EL (cell line): Measurements from ENCODE around the gene CCSAP.
"Not testable (repeated sequence)": the region's sequence is repeated elsewhere in the genome, so short reads cannot be mapped to it uniquely, and the experiment has no call there.

Source experiments
- DNase-seq: peaks from one replicate; pipeline ENCODE4 v3.0.0-alpha.2; 2016

The CCSAP gene, protein sequence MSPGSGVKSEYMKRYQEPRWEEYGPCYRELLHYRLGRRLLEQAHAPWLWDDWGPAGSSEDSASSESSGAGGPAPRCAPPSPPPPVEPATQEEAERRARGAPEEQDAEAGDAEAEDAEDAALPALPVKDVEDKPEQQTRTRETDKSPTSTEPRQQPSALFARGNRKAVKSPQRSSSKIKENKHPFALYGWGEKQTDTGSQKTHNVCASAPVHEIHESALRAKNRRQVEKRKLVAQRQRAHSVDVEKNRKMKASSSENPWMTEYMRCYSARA

DNA sequence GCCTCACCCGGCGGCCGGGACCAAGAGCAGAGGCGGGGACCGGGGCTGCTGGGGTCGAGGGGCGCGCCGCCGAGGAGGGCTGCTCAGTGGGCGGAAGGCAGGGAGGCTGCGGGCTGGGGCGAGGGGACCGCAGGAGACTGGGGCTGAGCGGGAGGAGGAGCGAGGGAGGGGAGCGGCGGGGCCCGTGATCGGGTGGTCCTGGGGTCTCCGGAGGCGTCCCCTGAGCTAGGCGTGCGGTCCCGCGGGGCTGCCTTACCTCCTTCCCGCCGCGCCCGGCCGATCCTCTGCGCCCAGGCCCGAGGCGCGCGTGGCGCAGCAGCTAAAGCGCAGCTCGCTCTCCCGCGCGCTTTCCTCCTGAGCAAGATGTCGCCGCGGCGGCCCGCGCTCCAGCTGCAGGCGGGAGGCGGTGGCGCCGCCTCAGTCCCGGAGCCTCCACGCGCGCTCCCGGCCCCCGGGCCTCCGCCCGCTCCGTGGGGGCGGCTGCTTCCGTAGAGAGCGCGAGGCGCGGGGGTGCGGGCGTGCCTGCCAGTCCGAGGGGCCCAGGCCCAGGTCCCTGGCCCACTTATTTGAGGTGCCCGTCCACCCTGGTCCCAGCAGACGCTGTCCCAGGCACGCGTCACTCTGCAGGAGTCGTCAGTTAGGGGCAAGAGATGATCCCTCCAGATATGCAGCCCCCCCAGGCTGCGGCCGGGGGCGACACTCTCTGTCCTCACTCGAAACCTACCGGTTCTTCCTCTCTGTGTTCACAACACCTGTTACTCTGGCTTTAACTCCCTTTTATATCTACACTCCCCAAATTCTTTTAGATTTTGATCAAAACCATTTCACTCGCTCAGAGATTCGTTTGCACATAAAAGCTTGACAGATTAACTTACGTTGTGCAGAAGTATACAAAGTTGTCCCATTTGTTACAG is at the start of gene CCSAP:
CCSAP (minus strand) TSS at position 392 of the 914 bp plus-strand sequence. CDS start 582 bp downstream, outside the sequence.
- peak; percentile 57 for DNase-seq

DNA sequence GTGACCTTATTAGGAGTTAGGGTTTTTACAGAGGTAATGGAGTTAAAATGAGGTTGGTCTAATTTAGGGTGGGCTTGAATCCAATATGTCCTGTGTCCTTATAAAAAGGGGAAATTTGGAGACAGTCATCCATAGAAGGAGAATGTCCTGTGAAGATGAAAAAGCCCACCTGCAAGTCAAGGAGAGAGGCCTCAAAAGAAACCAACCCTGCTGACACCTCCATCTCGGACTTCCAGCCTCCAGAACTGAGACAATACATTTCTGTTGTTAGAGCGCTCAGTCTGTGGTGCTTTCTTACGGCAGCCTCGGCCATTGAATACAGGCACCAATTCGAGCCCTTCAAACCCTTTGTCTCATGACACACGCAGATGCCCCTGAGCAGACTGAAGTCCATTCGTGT is 47.3 kb upstream of the CCSAP start:
- DNase-seq: no peak

DNA sequence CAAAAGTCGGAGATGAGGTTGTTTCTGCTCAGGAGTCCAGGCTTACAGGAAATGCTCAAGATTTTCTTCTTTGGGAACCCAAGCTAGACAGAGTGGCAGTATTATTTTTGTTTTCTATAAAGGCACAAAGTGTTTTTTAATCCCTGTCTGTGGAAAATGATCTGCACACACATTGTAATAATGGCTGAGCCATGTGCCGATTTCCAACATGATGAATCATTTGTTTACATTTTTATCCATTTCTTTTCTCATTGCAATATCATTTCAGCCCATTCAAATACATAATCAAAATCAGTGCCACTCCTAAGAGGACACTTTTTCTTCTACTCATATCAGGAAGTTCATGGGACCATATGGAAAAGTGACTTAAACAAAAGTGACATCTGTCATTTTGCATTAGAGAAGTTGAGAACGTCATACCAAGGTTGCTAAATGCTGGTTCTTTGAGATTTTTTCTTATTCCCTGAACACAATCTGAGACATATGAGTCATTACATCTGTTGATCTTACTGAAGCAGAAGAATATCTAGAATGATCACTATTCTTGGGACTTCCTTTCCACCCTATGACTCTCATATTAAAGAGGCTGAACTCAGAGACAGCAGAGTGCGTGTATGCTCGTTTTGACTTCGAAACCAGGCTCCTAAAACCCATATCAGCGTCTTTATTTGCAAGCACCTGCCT is 46.2 kb upstream of the CCSAP start:
- peak; percentile 52 for DNase-seq

DNA sequence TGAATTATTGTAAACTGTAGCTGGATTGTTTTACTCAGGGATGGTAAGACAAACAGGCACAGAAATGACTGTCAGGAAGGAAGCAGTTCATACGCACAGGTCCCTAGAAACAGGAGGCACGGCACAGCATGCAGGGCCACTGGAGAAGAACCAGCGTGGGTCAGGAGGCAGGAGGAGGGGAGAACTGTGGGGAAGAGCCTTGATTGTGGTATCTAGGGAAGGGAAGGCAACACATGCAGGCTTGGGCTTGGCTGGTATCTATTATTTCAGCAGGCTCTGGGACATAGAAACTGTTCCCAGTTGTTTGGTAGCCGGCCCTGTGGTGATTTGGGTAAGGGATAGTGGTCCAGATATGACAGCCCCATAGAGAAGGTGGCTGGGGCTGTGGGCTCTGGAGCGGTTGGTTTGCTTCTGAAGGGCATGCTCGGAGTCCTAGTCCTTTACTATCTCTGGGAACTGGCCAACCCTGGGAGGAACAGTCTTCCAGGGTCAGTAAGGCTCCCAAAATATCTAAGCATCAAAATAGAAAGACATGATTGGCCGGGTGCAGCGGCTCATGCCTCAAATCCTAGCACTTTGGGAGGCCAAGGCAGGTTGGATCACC is 43.1 kb upstream of the CCSAP start:
- DNase-seq: no peak

DNA sequence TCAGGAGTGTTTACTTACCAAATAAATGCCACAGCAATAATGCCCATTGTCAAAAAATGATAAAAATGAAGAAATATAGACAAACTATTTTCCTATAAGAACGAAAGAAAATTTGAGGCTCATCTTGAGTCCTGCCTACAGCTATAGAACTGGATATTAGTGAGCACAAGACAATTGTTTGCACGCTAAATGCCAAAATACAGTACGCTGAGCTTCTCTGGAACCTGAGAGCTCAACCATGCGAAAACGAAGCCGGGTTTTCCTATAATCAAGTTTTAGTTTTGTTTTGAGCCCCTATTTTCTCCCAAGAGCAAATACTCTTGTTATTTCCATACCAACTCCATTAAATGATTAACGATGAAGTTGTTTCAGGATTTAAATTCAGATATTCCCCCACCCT is 42.0 kb upstream of the CCSAP start:
- DNase-seq: no peak

DNA sequence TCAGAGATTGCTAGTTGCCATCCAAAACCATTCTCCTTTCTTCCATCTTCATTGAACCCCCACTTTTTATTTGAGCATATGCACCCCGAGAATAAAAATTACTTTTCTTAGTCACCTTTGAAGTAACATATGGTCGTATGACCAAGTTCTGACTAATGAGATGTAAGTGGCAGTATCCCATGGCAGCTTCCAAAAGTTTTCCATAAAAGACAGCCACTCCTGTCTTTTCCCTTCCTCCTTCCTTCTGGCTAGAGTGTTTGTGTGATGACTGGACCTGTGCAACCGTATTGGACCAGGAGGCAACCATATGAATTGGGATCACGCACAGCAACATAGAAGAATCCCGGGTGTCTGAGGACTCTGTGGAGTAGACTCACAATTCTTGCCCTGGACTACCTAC is 41.1 kb upstream of the CCSAP start:
- DNase-seq: no peak

DNA sequence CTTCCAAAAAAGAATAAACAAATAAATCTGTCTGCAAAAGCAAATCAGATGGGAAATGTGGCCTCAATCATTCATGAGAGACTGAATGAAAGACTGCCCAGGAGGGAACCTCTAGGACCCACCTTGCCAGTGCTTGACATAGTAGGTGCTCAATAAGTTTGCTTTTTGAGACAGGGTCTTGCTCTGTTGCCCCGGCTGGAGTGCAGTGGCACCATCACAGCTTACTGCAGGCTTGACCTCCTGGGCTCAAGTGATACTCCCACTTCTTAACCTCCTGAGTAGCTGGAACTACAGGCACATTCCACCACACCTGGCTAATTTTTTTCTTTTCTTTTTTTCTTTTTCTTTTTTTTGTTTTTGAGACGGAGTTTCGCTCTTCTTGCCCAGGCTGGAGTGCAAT is 40.3 kb upstream of the CCSAP start:
- DNase-seq: no peak

DNA sequence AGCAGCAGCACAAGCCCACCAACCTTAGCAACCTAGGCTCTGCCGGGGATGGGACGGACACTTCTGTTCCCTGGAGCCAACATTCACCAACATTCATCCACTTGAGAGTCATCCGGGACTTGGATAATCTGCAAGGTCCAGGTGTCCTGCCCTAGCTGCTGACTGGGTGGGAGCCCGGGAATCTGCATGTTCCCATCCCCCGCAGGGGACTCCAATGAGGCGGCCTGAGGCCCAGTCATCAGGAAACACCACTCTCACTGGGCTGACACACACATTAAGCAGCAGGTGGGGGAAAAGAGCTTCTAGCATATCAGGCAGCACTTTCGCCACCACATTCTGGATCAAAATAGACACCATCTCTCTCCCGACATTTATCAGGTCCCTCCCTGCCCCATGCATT is 38.4 kb upstream of the CCSAP start:
- DNase-seq: no peak

DNA sequence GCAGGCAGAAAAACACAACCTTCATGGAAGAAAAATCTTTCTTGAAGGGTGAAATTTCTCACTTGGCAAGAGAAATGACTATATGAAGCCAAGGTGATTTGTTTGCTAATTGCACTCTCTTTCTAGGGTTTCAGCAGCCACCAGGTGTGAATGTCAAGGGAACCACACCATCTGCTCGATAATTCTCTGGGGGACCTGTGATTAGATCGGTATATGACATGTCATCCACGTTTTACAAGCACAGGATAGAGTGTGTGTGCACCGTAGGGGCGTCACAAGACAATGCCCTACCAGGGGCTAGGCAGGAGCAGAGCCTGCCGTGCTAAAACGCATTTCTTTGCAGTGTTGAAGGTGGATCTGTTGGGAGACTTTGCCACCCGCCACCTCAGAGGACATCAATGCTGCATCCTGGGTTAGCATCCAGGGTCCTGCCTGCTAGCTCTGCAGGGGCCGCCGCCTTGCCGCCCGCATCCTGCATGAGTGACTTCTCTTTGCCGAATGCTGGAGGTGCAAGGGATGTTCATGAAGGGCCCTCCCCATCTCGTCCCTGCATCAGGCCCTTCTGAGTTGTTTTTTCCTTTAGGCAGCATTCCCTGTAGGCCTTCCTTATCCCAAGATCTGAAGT is 37.8 kb upstream of the CCSAP start:
- no peak for DNase-seq

DNA sequence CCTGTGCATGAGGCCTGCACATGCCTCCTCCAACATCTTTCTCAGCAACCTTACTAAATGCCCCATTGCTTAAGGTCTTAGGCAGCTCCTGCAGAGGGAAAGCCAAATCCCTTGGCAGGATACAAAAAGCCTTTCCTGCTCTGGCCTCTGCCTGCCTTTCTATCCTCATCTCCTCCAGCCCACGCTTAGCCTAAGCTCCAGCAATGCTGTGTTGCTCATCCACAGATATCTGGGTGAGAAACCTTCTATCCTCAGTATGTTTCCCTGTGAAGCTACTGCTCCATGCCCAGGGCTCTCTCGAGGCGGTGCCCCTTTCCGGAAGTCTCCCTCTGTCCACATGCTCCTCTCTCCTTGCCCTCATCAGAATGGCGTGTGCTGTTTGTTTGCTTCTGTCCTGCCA is 37.0 kb upstream of the CCSAP start:
- DNase-seq: no peak

DNA sequence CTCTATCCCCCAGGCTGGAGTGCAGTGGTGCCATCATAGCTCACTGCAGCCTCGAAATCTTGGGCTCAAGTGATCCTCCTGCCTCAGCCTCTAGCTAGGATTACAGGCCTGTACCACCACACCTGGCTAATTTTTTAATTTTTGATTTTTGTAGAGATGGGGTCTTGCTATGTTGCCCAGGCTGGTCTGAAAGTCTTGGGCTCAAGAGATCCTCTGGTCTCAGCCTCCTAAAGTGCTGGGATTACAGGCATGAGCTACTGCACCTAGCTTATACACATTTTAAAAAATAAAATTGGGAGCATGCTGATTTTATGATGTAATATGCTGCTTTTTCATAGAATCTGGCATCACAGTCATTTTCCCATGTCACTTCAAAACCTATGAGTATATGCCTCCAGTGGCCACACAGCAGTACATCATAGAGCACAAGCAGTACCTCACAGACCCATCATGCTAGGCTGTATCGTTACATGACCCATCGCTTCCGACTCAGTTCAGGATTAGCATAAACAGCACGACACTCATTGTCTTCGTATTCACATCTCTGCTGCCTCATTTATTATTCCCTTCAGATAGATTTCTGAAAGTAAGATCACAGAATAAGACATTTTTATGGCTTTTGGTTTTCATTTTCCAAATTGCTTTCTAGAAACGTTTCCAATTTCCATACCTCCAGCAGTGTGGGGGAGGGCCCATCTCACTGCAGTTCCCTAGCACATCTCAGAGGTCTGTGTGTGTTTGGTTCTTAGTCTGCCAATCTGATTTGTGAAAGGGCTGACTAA is 35.9 kb upstream of the CCSAP start:
- DNase-seq: no peak

DNA sequence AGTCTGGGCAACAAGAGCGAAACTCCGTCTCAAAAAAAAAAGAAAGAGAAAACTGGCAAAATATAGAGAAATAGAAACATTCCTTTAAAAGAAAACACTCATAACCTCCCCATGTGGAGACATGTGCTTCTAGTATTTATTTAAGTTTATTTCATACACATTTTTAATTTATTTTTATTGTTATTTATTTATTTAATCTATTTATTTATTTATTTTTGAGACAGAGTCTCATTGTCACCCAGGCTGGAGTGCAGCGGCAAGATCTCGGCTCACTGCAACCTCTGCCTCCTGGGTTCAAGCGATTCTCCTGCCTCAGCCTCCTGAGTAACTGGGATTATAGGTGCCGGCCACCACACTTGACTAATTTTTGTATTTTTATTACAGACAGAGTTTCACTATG is 35.2 kb upstream of the CCSAP start:
- DNase-seq: not testable (repeated sequence)

DNA sequence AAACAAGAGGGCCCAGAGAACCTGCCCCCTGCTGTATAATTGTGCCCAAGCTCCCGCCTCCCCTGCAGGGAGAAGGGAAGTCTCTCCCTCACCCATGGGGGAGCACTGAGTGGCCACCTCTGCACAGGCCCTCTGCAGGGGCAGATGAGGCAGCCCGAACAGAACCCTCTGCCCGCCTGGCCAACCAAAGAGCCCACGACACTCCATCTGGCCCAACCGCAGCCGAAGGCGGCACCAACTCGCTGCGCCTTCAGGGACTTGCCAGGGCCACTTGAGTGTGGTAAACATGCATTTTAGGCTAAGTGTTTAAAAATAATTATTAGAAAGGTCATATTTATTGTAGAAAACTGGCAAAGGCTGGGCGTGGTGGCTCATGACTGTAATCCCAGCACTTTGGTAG is 34.6 kb upstream of the CCSAP start:
- DNase-seq: no peak

DNA sequence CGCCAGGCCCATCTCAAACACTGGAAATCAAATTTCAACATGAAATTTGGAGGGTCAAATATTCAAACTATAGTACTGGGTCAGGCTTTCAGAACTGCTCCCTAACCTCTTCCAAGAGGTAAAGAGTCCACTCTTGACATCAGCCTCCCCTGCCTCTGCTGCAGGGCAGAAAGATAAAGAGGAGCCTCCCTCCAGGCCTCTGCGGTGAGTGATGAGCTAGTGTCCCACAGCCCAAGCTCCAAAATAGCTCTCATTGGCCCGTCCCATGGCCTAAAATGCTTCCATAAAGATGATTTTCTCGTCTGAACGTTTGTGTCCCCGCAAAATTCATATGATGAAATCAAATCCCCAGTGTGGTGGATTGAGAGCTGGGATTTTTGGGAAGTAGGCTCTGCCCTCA is 33.7 kb upstream of the CCSAP start:
- DNase-seq: no peak

DNA sequence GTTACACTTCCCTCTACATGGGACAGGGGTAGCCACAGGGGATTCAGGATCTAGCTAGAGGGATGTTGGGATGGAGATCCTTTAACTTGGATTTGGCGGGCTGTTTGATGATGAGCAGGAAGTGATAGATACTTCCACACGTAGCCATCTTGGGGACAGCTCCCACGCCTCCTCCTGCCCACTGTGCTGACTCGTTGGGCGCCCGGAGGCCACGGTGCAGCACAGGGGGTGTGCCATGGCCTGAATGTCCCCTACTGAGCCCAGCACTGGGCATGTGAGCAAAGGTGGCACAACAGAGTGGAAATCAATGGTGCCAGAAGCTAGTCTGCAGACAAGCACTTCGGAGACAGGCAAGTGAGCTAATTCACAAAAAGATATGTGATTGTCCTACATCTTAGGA is 31.6 kb upstream of the CCSAP start:
- no peak for DNase-seq

DNA sequence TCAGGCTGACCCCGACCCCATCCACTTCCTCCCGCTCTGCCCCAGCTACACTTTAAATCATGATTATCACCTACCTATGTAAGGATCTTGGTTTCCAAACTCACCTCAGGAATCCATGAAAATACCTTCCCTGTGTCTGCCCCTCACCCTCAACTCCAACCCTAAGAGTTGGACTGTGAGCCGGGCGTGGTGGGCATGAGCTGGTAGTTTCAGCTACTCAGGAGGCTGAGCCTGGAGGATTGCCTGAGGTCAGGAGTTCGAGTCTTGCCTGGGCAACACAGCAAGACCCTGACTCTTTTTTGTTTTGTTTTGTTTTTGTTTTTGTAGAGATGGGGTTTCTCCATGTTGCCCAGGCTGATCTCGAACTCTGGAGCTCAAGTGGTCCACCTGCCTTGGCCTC is 30.5 kb upstream of the CCSAP start:
- DNase-seq: no peak

DNA sequence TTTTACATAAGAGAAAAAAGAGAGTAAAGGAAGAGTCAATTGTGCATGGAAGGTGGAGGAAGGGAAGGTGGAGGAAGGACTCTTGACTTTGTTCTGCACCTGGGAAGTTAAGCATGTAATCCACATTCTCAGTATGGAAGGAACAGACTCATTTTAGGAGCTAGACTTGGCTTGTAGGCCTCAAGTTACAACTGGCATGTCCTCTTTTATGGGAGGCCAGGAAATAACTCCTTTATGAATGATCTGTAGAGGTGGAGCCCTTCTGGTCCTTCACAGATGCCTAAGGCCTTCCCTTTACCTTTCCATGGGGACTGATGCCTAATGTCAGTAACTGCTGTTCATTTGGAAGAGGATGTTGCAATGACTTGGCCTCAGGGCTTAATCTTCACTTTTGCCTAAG is 29.4 kb upstream of the CCSAP start:
- DNase-seq: no peak

DNA sequence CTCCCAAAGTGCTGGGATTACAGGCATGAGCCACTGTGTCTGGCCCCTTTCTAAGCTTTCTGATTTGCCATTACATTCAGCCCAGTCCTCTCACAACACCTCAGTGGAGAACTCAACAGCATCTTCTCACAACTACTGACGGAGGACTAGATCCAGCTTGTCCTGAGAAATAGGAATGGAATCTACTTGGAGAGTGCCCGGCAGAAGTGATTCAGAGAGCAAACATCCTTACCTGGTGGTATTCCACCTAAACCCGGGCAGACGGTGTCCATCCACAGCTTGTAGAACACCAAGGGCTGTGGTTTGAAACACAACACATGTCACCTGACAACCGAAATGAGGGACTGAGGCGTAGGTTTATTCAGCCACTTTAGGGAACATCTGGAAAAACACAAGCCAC is 28.8 kb upstream of the CCSAP start:
- no peak for DNase-seq

DNA sequence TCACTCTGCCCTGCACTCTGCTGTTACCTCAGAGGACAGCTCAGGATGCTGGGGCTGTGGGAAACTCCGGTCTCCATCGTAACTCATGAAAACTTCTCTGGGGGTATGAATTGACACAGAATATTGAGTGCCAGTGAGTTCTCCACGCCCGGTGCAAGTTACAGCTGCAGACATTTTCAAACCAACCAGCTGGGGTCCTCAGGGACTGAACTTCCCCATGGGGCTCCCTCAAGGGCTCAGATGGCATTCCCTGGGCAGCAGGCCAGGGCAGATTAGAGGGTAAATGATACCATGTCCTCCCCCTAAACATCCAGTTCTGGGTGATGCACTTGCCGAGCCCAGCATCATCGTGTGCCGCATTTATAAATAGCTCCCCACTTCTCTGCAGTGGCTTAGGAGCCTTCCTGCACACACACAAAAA is 27.8 kb upstream of the CCSAP start:
- no peak for DNase-seq

DNA sequence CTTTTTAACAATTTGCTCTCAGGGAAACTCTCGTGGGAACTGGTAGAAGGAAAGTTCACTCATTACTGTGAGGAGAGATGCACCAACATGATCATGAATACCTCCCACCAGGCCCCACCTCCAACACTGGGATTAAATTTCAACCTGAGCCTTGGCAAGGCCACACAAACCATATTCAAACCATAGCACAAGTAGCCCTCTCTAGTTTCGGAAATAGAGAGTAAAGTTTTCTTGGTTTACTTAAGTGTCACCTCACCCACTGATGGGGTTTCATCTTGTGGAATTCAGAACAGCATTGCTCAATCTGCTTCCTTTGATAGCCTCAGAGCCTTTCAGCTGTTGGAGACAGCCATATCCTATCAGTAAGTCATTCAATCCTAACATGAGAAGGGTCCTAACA is 25.5 kb upstream of the CCSAP start:
- DNase-seq: no peak

DNA sequence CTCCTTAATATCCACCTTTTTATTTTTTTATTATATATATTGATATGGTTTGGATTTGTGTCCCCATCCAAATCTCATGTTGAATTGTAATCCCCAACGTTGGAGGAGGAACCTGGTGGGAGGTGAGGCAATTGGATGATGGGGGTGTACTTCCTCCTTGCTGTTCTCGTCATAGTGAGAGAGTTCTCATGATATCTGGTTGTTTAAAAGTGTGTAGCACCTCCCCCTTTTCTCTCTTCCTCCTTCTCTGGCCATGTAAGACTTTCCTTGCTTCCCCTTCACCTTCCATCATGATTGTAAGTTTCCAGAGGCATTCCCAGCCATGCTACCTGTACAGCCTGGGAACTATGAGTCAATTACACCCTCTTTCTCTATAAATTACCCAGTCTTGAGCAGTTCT is 22.7 kb upstream of the CCSAP start:
- DNase-seq: no peak
